GM19025 (cell line): Measurements from ENCODE around the gene B3GAT1.

Source experiments
- ATAC-seq: cut with Tn5 transposase; IDR thresholded peaks from one replicate; pipeline ENCODE4 v1.9.1; 2021; ENCODE audit warnings: mild to moderate bottlenecking, low read depth, moderate library complexity; ENCODE audit not compliant: unreplicated experiment

B3GAT1 gene

DNA sequence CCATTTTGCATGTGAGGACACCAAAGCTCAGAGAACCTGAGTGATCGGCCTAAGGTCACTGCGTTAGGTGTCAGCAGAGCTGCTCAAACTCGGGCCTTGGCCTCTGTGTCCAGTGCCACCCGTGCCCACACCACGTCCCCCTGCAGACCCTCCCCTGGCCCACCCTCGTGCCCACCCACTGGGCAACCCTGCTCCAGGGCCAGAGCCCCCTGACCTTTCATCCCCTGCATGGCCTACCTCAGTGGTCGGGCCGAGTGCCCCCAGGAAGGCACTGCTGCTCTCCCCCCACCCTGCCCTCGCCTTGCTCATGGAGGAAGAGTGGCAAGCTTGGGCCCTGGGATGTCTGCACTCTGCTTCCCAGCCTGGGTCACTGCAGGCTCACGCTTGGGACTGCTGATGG is 17.7 kb downstream of the B3GAT1 start:
- ATAC-seq, result no peak

DNA sequence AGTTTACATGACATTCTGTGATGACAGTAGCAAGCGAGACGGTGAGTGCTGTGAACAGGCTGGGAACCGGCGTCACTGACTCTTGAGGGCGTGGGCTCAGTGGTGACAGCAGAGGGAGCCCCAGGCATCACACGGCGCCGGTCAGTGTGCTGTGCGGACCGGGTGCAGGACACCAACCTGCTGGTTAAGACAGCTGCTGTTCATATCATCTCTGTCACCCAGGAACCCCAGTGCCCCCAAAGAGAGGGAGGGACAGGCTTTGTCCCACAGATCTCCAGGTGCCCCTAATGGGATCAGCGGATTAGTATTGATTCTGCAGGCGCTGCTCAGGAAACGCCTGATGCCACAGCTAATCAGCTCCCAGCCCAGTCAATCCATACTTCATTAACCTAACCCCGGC is 18.4 kb downstream of the B3GAT1 start:
- no peak for ATAC-seq

DNA sequence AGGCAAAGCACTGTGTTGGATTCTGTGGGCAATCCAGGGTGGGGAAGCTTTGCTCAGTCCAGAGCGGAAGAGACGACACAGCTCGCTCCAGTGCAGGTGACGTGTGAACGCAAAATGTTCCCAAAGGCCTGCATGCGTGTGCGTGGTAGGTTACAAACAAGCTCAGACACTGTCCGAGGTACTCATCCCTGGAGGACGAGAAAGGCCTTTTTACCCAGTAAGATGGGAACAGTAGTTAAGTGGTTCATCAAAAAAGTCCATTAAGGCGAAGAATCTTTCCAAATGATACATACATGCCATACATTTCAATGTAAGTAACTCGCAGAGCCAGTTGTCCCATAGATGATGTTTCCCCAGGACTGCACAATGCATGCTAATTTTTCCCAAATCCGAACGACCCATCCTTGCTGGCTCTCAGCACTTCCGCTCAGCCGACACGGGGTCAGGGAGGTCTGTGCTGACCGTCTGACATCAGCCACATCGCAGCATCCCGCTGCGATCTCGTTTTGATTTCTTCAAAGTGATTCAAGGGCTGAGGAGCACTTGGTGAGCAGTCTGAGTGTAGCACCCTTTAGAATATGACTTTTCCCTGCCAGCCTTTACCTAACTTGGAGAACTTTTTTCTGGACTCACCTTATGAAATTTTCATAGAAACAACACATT is 19.0 kb downstream of the B3GAT1 start:
- no peak for ATAC-seq

DNA sequence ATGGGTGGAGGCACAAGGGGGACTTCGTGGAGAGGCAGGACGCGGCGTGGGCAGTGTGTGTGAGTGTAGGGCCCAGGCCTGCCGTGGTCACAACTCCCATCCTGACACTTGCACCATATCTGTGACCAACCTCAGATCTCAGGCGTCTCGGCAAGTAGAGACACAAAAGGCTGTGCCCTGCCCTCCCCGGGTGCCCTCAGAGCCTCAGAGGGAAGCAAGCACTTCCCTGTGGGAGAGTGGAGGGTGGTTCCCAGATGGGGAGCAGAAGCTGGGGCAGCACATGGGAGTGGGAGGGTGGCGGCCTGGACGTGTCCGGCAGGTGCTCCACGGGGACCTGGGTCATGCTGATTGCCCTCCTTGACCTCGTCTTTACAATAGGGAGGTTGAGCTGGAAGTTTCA is 20.4 kb downstream of the B3GAT1 start:
- no peak for ATAC-seq

DNA sequence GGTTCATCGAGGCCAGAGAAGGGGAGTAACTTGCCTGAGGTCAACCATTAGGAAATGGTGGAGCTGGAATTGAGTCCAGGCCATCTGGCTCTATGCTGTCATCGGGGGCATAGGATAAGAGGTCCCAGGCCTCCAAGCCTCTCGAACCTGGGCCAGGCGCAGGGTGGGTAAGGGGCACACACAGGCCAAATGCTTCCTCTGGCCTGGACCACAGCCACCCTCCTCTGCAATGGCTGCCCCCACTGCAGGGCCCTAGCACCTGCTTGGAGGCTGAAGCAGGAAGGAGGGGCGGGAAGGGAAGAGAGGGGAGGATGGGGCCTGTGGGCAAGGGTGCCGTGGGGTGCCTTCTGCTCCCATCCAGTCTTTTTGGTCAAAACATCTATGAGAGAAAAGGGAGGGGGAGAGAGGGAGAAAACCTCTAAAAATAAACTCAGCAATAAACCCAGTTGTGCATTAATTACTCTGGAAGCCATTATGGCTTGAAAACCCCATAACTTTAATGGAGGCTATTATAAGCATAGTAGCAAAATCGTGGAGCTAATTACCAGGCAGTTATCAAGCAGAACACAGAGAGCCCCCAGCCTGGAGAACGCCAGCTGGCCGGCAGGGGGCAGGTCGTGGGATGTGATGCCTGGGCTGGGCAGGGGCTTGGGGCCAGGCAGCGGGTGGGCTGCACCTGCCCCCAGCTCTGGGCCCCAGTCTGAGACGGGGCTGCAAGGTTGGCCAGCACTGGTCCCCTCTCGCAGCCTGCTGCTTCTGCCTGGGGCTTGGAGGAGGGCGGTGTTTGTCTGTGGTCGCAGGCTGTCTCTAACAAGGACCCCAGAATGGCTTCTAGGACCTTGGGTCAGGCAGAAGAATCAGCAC is 21.1 kb downstream of the B3GAT1 start:
- ATAC-seq, result no peak

DNA sequence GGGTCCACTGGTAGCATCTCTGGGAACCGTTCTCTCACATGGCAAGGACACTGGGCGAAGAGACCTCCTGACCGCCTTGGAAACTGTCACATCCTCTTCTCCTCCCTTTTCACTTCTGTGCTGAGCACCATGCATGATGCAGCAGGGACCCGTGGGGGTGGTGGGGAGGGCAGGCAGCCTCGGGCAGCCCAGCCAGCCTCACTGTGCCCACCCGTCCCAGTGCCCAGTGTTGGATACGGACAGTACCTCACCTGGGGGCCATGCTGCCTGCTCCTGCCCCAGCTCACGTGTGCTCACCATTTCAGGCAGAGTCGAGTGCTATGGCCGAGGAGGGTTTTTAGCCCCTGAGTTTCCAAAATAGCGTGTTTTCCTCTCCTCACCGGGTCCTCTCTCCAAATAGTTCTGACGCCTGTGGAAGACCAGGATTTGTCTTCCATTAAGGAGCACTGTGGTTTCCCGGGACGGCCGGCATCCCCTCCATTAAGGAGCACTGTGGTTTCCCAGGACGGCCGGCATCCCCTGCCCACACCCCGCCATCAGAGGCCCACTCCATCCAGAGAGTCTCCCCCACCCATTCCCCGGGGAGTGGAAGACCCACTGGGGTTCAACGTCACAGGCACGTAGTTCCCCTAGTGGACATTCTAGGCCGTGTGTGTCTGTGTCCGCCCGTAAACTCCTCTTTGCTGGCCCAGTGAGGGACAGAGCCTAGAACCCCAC is 22.4 kb downstream of the B3GAT1 start:
- no peak for ATAC-seq

DNA sequence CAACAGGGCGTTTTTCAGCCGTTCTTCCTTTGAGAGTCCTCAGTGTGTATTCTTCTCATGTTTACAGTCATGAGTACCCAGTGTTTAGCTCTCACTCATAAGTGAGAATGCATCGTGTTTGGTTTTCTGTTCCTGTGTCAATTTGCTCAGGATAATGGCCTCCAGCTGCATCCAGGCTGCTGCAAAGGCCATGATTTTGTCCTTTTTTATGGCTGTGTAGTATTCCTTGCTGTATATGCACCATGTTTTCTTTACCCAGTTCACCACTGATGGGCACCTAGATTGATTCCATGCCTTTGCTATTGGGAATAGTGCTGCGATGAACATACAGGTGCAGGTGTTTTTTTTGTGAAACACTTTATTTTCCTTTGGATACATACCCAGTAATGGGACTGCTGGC is 23.5 kb downstream of the B3GAT1 start:
- no peak for ATAC-seq

DNA sequence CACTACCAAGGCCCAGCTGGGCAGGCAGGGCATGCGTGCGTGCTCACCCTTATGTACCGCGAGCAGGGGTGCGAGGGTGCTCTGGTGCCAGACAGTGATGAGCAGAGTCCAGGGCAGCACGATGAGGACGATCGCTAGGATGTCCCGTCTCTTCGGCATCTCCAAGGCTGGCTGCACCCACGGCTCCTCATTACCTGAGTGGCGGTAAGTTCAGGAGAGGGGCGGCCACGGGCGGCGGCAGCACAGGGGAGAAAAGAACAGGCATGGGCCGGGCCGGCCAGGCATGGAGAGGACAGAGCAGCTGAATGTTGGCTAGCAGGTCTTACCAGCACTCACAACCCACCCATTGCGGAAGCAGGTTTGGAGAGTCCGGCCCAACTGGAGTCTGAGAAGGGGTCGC is 24.5 kb downstream of the B3GAT1 start:
- no peak for ATAC-seq

DNA sequence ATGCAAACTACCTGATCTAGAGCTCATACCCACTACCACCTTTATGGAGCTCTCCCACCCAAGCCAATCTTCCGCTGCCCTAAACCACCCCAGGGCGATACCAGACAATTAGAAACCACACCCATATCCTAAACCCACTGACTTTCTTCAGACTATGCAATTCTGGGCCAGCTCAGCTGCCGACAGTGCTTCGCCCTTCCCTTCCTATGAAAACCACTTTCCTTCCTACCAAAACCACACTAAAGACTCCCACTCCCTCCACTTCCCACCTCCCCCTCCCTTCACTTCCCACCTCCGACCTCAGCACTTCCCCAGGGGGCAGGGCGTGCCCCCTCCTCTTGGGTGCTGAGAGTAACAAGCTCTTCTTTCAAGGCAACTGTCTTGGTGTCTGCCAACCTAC is 25.1 kb downstream of the B3GAT1 start:
- ATAC-seq, result no peak

DNA sequence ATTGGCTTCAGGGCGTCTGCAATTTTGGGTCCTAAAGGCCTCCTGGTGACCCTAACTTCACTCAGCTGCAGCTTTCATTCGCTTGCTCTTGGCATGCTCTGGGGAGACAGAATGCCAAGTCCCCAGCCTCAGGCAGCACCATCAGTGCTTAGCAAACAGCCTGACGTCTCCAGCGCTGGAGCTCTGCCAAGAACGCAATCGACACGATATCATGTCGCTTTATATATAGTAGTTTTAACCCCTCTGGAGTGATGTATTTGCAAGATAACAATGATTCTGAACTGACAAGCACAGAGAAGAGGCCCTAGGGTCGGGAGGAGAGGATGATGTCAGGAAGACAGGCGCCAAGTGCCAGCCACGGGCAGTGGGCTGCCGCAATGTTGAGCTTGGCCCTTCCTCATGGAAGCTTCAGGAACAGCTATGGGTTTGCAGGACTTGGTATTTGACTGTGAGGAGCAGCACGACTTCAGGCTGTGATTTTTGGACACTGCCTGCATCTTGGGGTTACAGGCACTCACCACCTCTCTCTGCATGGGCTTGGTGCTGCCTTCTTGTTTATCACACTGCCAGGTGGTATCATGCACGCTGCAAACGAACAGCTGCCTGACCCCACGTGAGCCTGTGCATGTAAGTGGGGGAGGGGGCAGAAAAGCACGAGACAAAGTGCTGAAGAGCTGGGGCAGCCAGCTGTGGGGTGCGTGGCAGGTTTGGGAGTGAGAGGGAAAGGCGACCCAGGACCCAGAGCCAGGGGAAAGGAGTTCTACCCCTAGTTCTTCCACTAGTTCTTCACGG is 26.1 kb downstream of the B3GAT1 start:
- no peak for ATAC-seq

DNA sequence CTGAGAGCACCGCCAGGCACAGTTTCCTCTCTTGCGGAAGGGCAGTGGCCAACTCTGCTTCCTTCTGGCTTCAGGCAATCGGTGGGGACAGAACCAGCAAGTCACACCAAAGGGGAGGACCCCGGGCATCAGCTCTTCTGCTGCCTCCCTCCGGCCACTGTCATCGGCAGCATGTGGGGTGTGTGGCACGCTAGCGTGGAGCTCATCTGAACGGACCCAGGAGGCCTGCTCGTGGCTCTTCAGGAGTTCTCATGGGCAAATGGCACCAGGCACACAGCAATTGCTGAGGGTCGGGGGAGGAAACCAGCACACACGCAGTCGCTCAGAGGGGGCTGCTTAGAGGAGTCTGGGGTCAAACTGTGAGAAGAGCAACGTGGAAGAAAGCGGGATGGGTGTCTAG is 26.9 kb downstream of the B3GAT1 start:
- ATAC-seq, result no peak

DNA sequence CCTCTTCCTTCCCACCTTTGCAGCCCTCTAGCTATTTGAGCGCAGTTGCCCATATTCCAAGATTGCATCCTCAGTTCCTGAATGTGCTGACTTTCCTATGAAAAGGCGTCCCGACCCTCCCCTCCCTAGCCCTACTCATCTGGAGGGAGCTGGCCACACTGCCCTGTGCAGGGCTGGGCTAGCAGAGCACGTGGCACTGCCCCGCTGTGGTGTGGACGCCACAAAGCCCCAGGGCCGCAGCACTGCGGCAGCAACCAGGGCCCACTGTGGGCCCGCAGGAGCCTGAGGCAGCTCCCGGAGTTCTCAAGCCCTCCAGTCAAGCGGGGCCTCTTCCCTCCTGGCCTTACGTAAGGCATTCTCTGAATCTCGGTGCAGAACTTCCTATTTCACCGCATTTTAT is 27.6 kb downstream of the B3GAT1 start:
- no peak for ATAC-seq

DNA sequence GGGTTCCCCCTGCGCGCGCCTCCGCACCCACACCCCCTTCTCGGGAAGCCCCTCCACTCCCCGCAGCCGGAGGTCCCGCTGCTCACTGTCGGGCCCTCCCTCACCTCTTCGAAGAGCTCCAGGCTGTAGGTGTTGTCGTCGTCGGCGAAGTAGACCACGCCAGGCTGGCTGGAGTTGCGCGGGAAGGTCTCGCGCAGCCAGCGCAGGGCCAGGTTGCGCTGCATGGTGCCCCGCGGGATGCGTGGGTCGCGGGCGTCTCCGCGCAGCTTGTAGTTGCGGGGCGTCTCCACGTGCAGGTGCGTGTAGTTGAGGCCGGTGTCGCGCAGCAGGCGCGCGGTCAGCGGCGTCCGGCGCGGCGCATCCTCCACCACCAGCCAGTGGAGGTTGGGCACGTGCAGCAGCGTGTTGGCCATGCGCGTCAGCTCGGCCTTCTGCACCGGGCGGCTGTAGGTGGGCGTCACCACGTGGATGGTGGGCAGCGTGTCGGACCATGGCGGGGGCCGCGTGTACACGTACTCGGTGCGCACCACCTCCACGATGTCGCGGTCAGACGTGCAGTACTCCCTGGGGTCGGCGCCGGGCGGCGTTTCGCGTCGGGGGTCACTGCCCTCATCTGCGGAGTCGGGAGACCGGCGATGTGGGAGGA is 28.3 kb downstream of the B3GAT1 start:
- ATAC-seq, result no peak

DNA sequence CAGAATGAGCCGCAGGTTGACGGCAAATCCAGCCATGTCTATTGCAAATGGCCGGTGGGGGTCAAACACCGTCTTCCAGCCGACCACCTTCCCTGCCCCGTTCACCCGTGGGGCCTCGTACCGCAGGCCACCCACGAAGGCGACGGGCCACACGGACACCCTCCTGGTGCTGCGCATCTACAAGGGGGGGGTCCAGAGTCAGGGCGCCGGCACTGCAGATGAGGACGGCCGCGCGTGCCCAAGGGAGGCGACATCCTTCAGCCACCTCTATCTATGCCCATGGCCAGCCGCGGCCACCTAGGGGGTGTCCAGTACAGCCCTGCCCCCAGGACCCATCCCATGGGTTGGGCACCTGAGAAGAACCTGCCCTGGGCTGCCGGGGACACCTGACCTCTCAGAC is 29.2 kb downstream of the B3GAT1 start:
- no peak for ATAC-seq

DNA sequence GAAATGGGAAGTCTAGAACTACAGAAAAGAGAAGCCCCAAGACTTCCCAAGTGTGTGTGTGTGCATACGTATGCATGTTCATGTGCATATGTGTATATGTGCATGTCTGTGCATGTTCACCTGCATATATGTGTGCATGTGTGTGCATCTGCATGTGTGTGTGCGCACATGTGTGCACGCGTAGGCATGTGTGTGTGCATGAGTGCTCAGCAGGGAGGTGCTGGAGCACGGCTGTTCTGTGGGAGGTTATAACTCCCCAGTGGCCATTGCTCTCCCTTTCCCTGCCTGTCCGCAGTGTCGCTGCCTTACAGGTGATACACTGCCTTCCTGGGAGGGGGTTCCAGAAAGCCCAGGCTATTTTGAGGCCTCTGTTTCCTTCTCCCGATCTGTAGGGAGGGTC is 29.8 kb downstream of the B3GAT1 start:
- no peak for ATAC-seq

DNA sequence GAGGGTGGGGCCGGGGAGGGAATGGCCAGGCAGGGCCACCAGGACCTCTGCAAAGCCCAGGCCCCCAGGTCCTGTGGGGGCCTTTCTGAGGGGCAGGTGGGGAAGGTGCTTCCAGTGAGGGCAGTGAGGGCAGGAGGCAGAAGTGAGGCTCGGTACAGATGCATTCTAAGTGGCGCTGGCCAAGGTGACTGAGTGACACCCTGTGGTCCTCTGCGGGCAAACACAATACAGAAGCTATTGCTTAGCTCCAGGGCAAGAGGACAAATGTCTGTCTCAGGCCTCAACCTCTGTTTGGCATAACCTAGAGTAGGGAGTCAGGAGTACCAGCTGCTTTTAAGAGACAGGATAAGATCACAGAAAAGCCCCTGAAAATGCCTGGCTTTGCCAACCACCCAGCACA is 31.3 kb downstream of the B3GAT1 start:
- ATAC-seq, result no peak

DNA sequence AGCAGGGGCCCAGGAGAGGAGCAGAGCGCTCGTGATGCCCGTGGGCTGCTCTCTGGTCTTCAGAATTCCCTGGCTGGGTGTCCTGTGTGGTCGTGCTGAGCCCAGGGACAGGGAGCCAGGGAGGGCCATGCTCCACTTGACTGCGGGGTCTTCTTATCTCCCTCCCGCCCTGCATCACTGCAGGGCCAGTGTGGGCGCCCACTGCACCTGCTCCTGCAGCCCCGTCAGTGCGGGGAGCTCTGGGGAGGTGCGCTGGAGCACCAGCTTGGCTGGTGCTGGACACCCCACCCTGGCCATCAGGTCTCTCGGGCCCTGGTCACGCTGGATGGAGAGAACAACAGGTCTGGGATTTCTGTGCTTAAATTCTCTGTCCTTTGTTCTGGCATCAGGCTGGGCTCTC is 31.8 kb downstream of the B3GAT1 start:
- ATAC-seq, result no peak

DNA sequence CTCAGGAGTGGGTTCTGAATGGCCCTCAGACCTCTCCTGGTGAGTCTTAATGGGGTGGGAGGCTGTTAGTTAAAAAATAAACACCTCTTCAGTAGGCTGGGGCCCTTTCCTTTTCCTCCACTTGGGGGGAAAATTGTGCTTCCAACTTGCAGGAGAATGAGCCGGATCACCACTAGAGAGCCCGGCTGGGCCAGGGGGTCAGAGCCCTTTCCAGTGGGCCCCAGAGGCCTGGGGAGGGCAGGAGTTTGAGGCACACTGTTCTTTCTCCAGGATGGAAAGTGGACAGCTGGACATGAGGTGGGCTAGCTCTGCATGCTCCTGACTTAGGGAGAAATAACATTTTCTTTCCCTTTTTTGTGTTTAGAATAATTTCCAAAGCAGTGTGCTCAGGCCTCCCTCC is 32.8 kb downstream of the B3GAT1 start:
- no peak for ATAC-seq

DNA sequence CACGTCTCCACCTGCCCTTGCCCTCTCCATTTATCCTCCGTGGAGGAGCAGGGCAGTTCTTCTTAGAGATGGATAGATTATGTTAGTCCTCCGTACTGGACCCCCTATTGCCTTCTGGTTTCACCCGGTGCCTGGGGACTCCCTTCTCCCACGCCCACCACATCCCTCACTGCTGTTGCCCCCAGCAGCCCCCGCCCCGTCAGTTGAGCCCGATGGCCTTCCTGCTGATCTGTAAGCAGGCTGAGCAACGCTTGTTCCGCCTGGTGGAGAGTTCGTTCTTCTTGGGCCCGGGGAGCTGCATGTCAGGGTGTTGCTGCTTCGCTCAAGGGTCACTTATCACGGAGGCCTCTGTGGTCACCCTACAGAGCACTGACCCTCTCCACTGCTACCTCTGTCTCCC is 34.2 kb downstream of the B3GAT1 start:
- ATAC-seq, result no peak

DNA sequence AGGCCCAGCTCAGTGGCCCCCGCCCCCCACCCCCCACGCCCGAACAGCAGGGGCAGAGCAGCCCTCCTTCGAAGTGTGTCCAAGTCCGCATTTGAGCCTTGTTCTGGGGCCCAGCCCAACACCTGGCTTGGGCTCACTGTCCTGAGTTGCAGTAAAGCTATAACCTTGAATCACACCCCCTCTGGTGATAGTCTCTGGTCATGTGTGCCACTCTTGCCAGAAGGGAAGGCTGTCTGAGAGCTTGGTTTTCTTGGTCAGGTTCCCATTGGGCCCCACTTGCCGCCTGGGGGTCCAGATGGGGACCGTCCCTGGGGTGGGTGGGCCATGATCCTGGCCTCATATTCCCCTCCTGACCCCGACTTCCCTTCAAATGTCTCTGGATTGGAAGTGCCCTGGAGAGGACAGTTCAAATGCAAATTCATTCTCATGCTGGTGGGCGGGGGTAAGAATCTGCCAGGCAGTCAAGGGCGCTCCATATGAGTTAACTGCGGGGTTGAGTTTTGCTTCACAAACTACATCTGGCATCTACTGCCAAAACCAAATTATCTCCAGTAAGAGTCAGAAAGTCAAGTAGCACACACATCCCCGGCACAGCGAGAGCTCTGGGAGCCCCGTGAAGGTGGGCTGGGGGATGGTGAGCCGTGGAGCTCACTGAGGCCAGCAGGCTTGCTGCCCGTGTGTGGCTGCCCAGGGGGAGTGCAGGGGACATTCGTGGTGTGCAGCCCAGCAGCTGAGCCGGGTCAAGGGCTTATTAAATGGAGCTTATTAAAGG is 35.7 kb downstream of the B3GAT1 start:
- no peak for ATAC-seq
